Measurements from ENCODE around the gene SLC38A8.

- TF ChIP-seq, protein P1, sequence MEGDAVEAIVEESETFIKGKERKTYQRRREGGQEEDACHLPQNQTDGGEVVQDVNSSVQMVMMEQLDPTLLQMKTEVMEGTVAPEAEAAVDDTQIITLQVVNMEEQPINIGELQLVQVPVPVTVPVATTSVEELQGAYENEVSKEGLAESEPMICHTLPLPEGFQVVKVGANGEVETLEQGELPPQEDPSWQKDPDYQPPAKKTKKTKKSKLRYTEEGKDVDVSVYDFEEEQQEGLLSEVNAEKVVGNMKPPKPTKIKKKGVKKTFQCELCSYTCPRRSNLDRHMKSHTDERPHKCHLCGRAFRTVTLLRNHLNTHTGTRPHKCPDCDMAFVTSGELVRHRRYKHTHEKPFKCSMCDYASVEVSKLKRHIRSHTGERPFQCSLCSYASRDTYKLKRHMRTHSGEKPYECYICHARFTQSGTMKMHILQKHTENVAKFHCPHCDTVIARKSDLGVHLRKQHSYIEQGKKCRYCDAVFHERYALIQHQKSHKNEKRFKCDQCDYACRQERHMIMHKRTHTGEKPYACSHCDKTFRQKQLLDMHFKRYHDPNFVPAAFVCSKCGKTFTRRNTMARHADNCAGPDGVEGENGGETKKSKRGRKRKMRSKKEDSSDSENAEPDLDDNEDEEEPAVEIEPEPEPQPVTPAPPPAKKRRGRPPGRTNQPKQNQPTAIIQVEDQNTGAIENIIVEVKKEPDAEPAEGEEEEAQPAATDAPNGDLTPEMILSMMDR (IDR thresholded peaks at IDR 0.05) = no peak
- no peak for TF ChIP-seq POLR2AphosphoS5 (IDR thresholded peaks at IDR 0.05; ENCODE audit: low read depth, low read length)
- TF ChIP-seq SIN3A (IDR thresholded peaks at IDR 0.05; ENCODE audit: borderline replicate concordance, insufficient read depth, low read depth, low read length) = no peak
- TF ChIP-seq REST (IDR thresholded peaks at IDR 0.05; ENCODE audit: insufficient read depth in 1 of 2, low read depth in 2 of 2, low read length in 1 of 2) = no peak
Measured at GRCh38 chr16:84091460-84091859, 48.9 kb upstream of the SLC38A8 start.

Data from Panc1 (cell line).